Heart left ventricle (tissue), 13 donors: ENCODE data around the gene ARGFX.

Experiments used
- POLR2A ChIP-seq, 2 donors: fragments of 450-650 bp; IDR thresholded peaks; one replicate each; pipeline ENCODE4 v1.6.1; 2017; ENCODE audit warnings: antibody characterized with exemption in 2 of 2, mild to moderate bottlenecking in 2 of 2, moderate library complexity in 2 of 2
- TF ChIP-seq, protein P1 (sequence below), 12 donors: fragments of 200-600 bp; sonication (generic) in 4 of 12; IDR thresholded peaks; one replicate each; pipeline versions ENCODE4 v1.5.0 to v1.8.0; 2018 to 2022; ENCODE audit warnings: antibody characterized with exemption in 12 of 12, mild to moderate bottlenecking in 5 of 12
- donor health status: ischemic (EF 13 %, LVEDD 7.1; RV severe dilation, severe dysfunction).
- donor health status: DM: no; HTN: yes; CAD: no.
- donor health status: DM: no; HTN: no; CAD: no.
- donor health status: ischemic (EF 25% LVEDD 6.9; RV normal size, moderate dysfunction).
- donor health status: ischemic (EF 25% LVEDD 5.7; RV mildly dilated, moderate dysfunction).
- donor health status: ischemic (EF 35%, LVEDD 5.7; RV mildly dilated, moderate dysfunction).
- donor health status: nonischemic (EF 11% LVEDD 7.7; RV severe dilation, severe dysfunction).
- donor health status: DM: yes; HTN: yes; CAD: no.
- donor health status: PGD.
- donor health status: ischemic (EF 29% LVEDD 5.4; RV normal size, mild dysfunction).
- donor health status: nonischemic (EF 23%, LVEDD 6.1; RV moderate dilation, normal function).

DNA sequence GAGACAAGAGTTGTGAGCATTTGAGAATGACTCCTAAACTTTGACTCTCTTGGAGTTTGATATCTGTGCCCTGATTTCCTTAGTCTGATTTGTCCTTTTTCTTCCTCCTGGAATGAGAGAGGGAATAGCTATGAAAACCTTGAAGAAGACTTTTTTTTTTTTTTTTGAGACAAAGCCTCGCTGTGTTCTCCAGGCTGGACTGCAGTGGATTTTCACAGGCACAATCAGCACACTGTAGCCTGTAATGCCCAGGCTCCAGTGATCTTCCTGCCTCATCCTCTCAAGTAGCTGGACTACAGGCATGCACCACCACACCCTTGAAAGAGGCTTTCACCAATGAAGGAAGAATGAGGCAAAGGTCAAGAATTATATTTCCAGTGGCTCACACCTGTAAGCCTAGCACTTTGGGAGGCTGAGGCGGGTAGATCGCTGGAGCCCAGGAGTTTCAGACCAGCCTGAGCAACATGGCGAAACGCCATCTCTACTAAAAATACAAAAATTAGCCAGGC, 10.3 kb upstream of the ARGFX start:
- TF ChIP-seq, protein P1, sequence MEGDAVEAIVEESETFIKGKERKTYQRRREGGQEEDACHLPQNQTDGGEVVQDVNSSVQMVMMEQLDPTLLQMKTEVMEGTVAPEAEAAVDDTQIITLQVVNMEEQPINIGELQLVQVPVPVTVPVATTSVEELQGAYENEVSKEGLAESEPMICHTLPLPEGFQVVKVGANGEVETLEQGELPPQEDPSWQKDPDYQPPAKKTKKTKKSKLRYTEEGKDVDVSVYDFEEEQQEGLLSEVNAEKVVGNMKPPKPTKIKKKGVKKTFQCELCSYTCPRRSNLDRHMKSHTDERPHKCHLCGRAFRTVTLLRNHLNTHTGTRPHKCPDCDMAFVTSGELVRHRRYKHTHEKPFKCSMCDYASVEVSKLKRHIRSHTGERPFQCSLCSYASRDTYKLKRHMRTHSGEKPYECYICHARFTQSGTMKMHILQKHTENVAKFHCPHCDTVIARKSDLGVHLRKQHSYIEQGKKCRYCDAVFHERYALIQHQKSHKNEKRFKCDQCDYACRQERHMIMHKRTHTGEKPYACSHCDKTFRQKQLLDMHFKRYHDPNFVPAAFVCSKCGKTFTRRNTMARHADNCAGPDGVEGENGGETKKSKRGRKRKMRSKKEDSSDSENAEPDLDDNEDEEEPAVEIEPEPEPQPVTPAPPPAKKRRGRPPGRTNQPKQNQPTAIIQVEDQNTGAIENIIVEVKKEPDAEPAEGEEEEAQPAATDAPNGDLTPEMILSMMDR (IDR thresholded peaks at IDR 0.05) = no peak
- no peak for TF ChIP-seq POLR2A (IDR thresholded peaks at IDR 0.05)
